Heart left ventricle (tissue), 16 donors: ENCODE results near the gene FASN. TPM values are rescaled to one million over a fixed set of nuclear protein-coding genes. Genes with fewer than 3 reads are reported as not detected.
"Not testable (repeated sequence)": the region's sequence is repeated elsewhere in the genome, so short reads cannot be mapped to it uniquely, and the experiment has no call there.

Experiments
- ATAC-seq, 4 donors: fragments of 200-7000 bp; cut with Tn5 transposase; one replicate each; pipeline ENCODE4 v1.9.1; 2020 to 2022; ENCODE audit warnings: moderate library complexity in 4 of 4, mild to moderate bottlenecking in 3 of 4, moderate number of reproducible peaks in 1 of 4
- DNase-seq, 5 donors: peaks; one replicate each; pipeline ENCODE4 v3.0.0-alpha.2; 2020
- H3K27ac ChIP-seq, 12 donors: fragments of 200-600 bp; sonication (generic) in 4 of 12; one replicate each; pipeline versions ENCODE4 v1.5.0 to v1.8.0; 2016 to 2022; ENCODE audit warnings: mild to moderate bottlenecking in 2 of 12
- H3K27me3 ChIP-seq, 9 donors: fragments of 200-600 bp; sonication (generic) in 2 of 9; one replicate each; pipeline versions ENCODE4 v1.5.1 to v1.8.0; 2016 to 2022; ENCODE audit warnings: mild to moderate bottlenecking in 3 of 9
- H3K36me3 ChIP-seq, 9 donors: fragments of 200-600 bp; sonication (generic) in 2 of 9; one replicate each; pipeline versions ENCODE4 v1.5.0 to v1.8.0; 2018 to 2022; ENCODE audit warnings: mild to moderate bottlenecking in 2 of 9
- H3K4me1 ChIP-seq, 12 donors: fragments of 200-600 bp; sonication (generic) in 4 of 12; one replicate each; pipeline versions ENCODE4 v1.5.0 to v1.8.0; 2016 to 2022; ENCODE audit warnings: mild to moderate bottlenecking in 3 of 12
- H3K4me3 ChIP-seq, 12 donors: fragments of 200-600 bp; sonication (generic) in 4 of 12; one replicate each; pipeline versions ENCODE4 v1.5.0 to v1.8.0; 2017 to 2022; ENCODE audit warnings: mild to moderate bottlenecking in 9 of 12, moderate library complexity in 4 of 12
- H3K9me3 ChIP-seq, 12 donors: fragments of 200-600 bp; sonication (generic) in 4 of 12; one replicate each; pipeline versions ENCODE4 v1.5.0 to v1.8.0; 2016 to 2022; ENCODE audit warnings: mild to moderate bottlenecking in 1 of 12
- POLR2A ChIP-seq, 2 donors: fragments of 450-650 bp; IDR thresholded peaks; one replicate each; pipeline ENCODE4 v1.6.1; 2017; ENCODE audit warnings: antibody characterized with exemption in 2 of 2, mild to moderate bottlenecking in 2 of 2, moderate library complexity in 2 of 2
- WGBS, 4 donors: extraction: QIAGEN DNeasy Blood & Tissue Kit in 2 of 4; methylation state at CpG; one replicate each; pipeline versions ENCODE4 v1.1.5 to v1.1.7; 2013 to 2018; 5-methylcytosine and 5-hydroxymethylcytosine counted together
- intact Hi-C, 10 donors: fragments of 100-400 bp; cut with DNase I; formaldehyde crosslinking; loops; one replicate each; pipeline versions ENCODE4 v1.11.1 to v1.14.2; 2022
- polyA plus RNA-seq, 2 donors: library from polyadenylated mRNA; stranded (reverse); fragments of 200-250 nt; gene quantifications; one replicate each; pipeline ENCODE4 v1.2.3, GENCODE V29; 2013
- total RNA-seq, 9 donors: library from RNA; depleted of rRNA in 2 of 9; stranded (reverse); fragments of >200 nt in 2 of 9; fragmentation: NEBNext Ultra II Directional in 3 of 9; extraction: Animal tissue kit (Norgen Biotek cat#: 25700) in 3 of 9; gene quantifications; one replicate each; pipeline versions ENCODE4 v1.1.0 to v1.2.4, GENCODE V29; 2016 to 2023
- TF ChIP-seq, protein P1 (sequence below), 12 donors: fragments of 200-600 bp; sonication (generic) in 4 of 12; IDR thresholded peaks; one replicate each; pipeline versions ENCODE4 v1.5.0 to v1.8.0; 2018 to 2022; ENCODE audit warnings: antibody characterized with exemption in 12 of 12, mild to moderate bottlenecking in 5 of 12
- donor health status: ischemic (EF 13 %, LVEDD 7.1; RV severe dilation, severe dysfunction).
- donor health status: healthy with polysubstance abuse.
- donor health status: DM: no; HTN: yes; CAD: no.
- donor health status: DM: no; HTN: no; CAD: no.
- donor health status: ischemic (EF 25% LVEDD 6.9; RV normal size, moderate dysfunction).
- donor health status: ischemic (EF 25% LVEDD 5.7; RV mildly dilated, moderate dysfunction).
- donor health status: healthy.
- donor health status: DM: yes; HTN: yes; CAD: no.
- donor health status: ischemic (EF 35%, LVEDD 5.7; RV mildly dilated, moderate dysfunction).
- donor health status: nonischemic (EF 11% LVEDD 7.7; RV severe dilation, severe dysfunction).
- donor health status: DM: yes; HTN: yes; CAD: no.
- donor health status: PGD.
- donor health status: ischemic (EF 29% LVEDD 5.4; RV normal size, mild dysfunction).
- donor health status: nonischemic (EF 23%, LVEDD 6.1; RV moderate dilation, normal function).

FASN gene
- total and polyA plus RNA-seq, 11 donors = 6.9 to 103 (median 18.9) TPM

DNA sequence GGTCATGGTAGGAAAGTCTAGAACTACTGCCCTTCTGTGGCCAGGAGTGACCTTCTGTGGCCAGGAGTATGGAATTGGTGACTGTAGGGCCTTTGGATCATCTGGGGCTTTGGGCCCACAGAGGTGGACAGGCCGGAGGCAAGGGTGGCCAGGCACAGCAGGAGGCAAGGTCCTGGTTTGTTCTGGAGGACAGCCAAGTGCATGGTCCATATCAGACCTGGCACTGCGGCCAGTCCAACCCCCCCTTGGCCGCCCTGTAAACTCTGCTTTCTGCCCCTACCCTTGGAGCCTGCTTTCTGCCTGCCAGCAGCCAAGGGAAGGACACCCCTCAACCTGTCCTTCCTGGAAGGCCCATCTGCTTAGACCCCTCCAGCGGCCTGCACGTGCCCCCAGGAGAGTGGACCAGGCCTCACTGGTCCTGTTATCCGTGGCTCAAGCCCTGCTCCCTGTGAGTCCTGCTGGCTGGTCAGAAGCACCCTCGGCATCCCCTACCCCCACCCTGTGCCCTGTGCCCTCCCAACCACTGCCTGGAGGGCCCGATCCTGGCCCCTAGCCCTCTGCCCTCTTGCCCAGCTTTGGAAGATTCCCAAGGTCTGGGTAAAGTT is 58.2 kb downstream of the FASN start:
- Histone ChIP-seq H3K27me3 (no peaks in the 10 kb centered on the region), H3K9me3 (no peaks in the 10 kb centered on the region), H3K27ac (no peak overlapping the region), H3K4me3 (no peak overlapping the region), H3K4me1 (peaks cover 4 to 31% (median 14%) of the 10 kb centered on the region in 12 donors), H3K36me3 (peaks cover 0 to 5% (median 0%) of the 10 kb centered on the region in 9 donors)
- ATAC-seq = no peak
- 87 to 90% (median 89%) methylated on average over 6 to 8 of the region's 8 CpGs for WGBS, 4 donors
- intact Hi-C loops = loop anchor here in 3 of 10 donors (5.0 to 10.0 kb wide), 3 partner anchors 58 to 285 kb away; partner anchors contain the start of gene FASN (in 1 of the 3)
- TF ChIP-seq, protein P1, sequence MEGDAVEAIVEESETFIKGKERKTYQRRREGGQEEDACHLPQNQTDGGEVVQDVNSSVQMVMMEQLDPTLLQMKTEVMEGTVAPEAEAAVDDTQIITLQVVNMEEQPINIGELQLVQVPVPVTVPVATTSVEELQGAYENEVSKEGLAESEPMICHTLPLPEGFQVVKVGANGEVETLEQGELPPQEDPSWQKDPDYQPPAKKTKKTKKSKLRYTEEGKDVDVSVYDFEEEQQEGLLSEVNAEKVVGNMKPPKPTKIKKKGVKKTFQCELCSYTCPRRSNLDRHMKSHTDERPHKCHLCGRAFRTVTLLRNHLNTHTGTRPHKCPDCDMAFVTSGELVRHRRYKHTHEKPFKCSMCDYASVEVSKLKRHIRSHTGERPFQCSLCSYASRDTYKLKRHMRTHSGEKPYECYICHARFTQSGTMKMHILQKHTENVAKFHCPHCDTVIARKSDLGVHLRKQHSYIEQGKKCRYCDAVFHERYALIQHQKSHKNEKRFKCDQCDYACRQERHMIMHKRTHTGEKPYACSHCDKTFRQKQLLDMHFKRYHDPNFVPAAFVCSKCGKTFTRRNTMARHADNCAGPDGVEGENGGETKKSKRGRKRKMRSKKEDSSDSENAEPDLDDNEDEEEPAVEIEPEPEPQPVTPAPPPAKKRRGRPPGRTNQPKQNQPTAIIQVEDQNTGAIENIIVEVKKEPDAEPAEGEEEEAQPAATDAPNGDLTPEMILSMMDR (IDR thresholded peaks at IDR 0.05) = no peak
- TF ChIP-seq POLR2A (IDR thresholded peaks at IDR 0.05) = no peak
- no peak for DNase-seq

GRCh38 chr17:82038796-82039409 is 59.1 kb downstream of the FASN start:
- WGBS, 4 donors = 88 to 92% (median 91%) methylated on average over 16 of the region's 16 CpGs
- H3K4me3 ChIP-seq, H3K27me3 ChIP-seq, H3K36me3 ChIP-seq, DNase-seq, ATAC-seq, H3K9me3 ChIP-seq: not testable (repeated sequence)
- peaks cover 4 to 31% (median 14%) of the 10 kb centered on the region in 12 donors for H3K4me1 ChIP-seq
- intact Hi-C loops = loop anchor here in 3 of 10 donors (5.0 to 10.0 kb wide), 3 partner anchors 58 to 286 kb away; partner anchors contain the start of gene FASN (in 1 of the 3)
- peak overlapping the region in 1 of 12 donors; percentile 37 for H3K27ac ChIP-seq

GRCh38 chr17:82037889-82038195 is 60.2 kb downstream of the FASN start:
- intact Hi-C loops = loop anchor here in 4 of 10 donors (1.0 to 10.0 kb wide), 4 partner anchors 59 to 287 kb away; partner anchors contain the start of gene FASN (in 2 of the 4)
- Histone ChIP-seq H3K9me3 (no peaks in the 10 kb centered on the region), H3K4me3 (peak overlapping the region in 10 of 12 donors; percentile 60 to 92 (median 73))

GRCh38 chr17:82037092-82037888 is 60.7 kb downstream of the FASN start, which contains the start of gene DCXR:
TSS of gene DCXR (minus strand) at chr17:82037697. CDS start at chr17:82037682, 15 bp downstream.
- intact Hi-C loops = loop anchor here in 4 of 10 donors (1.0 to 10.0 kb wide), 4 partner anchors 60 to 288 kb away; partner anchors contain the start of gene FASN (in 2 of the 4)
- Histone ChIP-seq H3K4me3 (peak within 1 kb of the TSS; percentile 49 to 92 (median 73)), H3K4me1 (peaks cover 4 to 31% (median 15%) of the 10 kb centered on the region in 12 donors), H3K9me3 (no peaks in the 10 kb centered on the region), H3K36me3 (peaks cover 0 to 5% (median 0%) of the 10 kb centered on the region in 9 donors), H3K27ac (peak within 1 kb of the TSS; percentile 91 to 98 (median 94)), H3K27me3 (peaks cover 0 to 5% (median 0%) of the 10 kb centered on the region in 9 donors)
- ATAC-seq (peak; percentile 97 to 98 (median 97)), DNase-seq (peak; percentile 97 to 99 (median 98))
- TF ChIP-seq POLR2A (IDR thresholded peaks at IDR 0.05) = peak; percentile 75 to 96
- TF ChIP-seq, protein P1 (IDR thresholded peaks at IDR 0.05) = peak; percentile 72 to 93 (median 82)
- 0 to 1% (median 1%) methylated on average over 45 to 92 of the region's 92 CpGs for WGBS, 4 donors

More at GRCh38 chr17:82037889-82038195, 60.2 kb downstream of the FASN start:
- H3K36me3 ChIP-seq = peaks cover 0 to 5% (median 0%) of the 10 kb centered on the region in 9 donors
- 7 to 12% (median 10%) methylated on average over 10 of the region's 10 CpGs for WGBS, 4 donors
- no peaks in the 10 kb centered on the region for H3K27me3 ChIP-seq
- no peak for TF ChIP-seq POLR2A (IDR thresholded peaks at IDR 0.05)
- TF ChIP-seq, protein P1 (IDR thresholded peaks at IDR 0.05) = no peak
- H3K27ac ChIP-seq = peak overlapping the region in 11 of 12 donors; percentile 91 to 98 (median 95)
- peaks cover 4 to 31% (median 14%) of the 10 kb centered on the region in 12 donors for H3K4me1 ChIP-seq
- ATAC-seq = no peak
- no peak for DNase-seq
